Right lobe of liver (tissue), 4 donors: Measurements from ENCODE around the gene CCDC33.

Experiments used
- POLR2A ChIP-seq: fragments of 450-650 bp; IDR thresholded peaks from one replicate; pipeline ENCODE4 v1.6.1; 2017; ENCODE audit warnings: antibody characterized with exemption, mild to moderate bottlenecking
- TF ChIP-seq, protein P1 (sequence below), 4 donors: fragments of 200-600 bp in 3 of 4; fragments of 450-650 bp in 1 of 4; IDR thresholded peaks; one replicate each; pipeline versions ENCODE4 v1.5.1 to v1.8.0; 2016 to 2022; ENCODE audit warnings: antibody characterized with exemption in 4 of 4, mild to moderate bottlenecking in 2 of 4
- donor health status: DM: no; HTN: no; CAD: no.
- donor health status: DM: no; HTN: no; CAD: no.
- donor health status: DM: no; HTN: yes; CAD: no.

DNA sequence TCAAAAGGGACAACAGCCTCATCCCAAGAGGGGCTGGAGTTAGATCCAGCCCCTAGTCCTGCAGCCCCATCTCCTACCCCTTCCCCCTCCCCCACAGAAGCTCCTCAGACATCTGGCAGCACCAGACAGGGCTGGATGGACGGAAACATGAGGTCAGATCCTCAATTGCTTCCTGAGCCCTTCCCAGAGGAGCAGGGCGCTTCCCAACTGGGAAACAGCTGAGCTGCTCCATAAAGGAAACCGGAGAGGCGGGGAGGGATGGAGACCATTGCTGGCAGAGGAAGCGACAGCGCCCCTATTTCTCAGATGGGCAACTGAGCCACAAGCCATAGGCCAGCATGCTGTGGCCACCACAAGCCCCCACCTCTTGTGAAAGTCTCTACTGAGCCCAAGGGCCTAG lies 149.6 kb downstream of the CCDC33 start:
- TF ChIP-seq, protein P1, sequence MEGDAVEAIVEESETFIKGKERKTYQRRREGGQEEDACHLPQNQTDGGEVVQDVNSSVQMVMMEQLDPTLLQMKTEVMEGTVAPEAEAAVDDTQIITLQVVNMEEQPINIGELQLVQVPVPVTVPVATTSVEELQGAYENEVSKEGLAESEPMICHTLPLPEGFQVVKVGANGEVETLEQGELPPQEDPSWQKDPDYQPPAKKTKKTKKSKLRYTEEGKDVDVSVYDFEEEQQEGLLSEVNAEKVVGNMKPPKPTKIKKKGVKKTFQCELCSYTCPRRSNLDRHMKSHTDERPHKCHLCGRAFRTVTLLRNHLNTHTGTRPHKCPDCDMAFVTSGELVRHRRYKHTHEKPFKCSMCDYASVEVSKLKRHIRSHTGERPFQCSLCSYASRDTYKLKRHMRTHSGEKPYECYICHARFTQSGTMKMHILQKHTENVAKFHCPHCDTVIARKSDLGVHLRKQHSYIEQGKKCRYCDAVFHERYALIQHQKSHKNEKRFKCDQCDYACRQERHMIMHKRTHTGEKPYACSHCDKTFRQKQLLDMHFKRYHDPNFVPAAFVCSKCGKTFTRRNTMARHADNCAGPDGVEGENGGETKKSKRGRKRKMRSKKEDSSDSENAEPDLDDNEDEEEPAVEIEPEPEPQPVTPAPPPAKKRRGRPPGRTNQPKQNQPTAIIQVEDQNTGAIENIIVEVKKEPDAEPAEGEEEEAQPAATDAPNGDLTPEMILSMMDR (IDR thresholded peaks at IDR 0.05): no peak
- TF ChIP-seq POLR2A: no peak
